Fibroblast of upper back skin (primary cell): ENCODE data around the gene RNF133.
"Not testable (repeated sequence)": the region's sequence is repeated elsewhere in the genome, so short reads cannot be mapped to it uniquely, and the experiment has no call there.

Experiments
- DNase-seq: peaks from one replicate; pipeline ENCODE4 v3.0.0-alpha.2; 2013

RNF133 gene

GRCh38 chr7:122688400-122688998 is 10.4 kb downstream of the RNF133 start:
- no peak for DNase-seq

GRCh38 chr7:122686360-122686878 is 12.5 kb downstream of the RNF133 start:
- no peak for DNase-seq

- no peak for DNase-seq
These were observed 14.4 kb downstream of the RNF133 start for GRCh38 chr7:122684504-122684903.

GRCh38 chr7:122682815-122683550 is 15.9 kb downstream of the RNF133 start:
- DNase-seq = no peak

GRCh38 chr7:122681186-122681585 is 17.7 kb downstream of the RNF133 start:
- not testable (repeated sequence) for DNase-seq

- DNase-seq = no peak
These were observed 19.1 kb downstream of the RNF133 start for GRCh38 chr7:122679813-122680212.

- DNase-seq = not testable (repeated sequence)
These were observed 19.6 kb downstream of the RNF133 start for GRCh38 chr7:122679269-122679709.

GRCh38 chr7:122677149-122677548 is 21.8 kb downstream of the RNF133 start:
- DNase-seq = no peak

GRCh38 chr7:122676466-122676865 is 22.5 kb downstream of the RNF133 start:
- DNase-seq = no peak

- no peak for DNase-seq
These were observed 23.3 kb downstream of the RNF133 start for GRCh38 chr7:122675621-122676020.

GRCh38 chr7:122675011-122675410 is 23.9 kb downstream of the RNF133 start:
- DNase-seq = peak; percentile 1

GRCh38 chr7:122674502-122674901 is 24.4 kb downstream of the RNF133 start:
- DNase-seq = peak; percentile 58

DNA sequence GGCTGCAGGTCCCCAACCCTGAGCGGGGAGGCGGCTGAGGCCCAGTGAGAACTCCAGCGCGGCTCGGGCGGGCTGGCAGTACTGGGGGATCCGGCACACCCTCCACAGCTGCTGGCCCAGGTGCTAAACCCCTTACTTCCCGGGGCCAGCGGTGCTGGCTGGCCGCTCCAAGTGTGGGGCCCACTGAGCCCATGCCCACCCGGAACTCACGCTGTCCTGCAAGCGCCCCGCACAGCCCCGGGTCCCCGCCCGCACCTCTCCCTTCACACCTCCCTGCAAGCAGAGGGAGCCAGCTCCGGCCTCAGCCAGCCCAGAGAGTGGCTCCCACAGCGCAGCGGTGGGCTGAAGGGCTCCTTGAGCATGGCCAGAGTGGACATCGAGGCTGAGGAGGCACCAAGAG is 25.0 kb downstream of the RNF133 start:
- DNase-seq = no peak

GRCh38 chr7:122672536-122672935 is 26.4 kb downstream of the RNF133 start:
- no peak for DNase-seq

- no peak for DNase-seq
These were observed 35.2 kb downstream of the RNF133 start for GRCh38 chr7:122663733-122664132.

DNA sequence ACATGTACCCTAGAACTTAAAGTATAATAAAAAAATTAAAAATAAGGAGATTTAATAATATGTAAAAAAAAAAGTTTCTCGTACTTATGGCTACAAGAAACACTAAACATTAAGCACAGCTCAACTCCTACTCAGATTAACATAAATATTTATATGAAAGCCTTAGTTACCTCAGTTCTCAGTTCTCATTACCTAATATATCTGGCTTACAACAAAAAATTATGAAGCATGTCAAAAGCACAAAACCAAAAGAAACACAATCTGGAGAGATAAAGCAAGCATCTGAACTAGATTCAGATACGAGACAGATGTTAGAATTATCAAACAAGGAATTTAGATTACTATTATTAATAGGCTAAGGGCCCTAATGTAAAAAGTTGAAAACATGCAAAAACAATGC is 40.1 kb downstream of the RNF133 start:
- no peak for DNase-seq

GRCh38 chr7:122653685-122654084 is 45.2 kb downstream of the RNF133 start:
- no peak for DNase-seq

DNA sequence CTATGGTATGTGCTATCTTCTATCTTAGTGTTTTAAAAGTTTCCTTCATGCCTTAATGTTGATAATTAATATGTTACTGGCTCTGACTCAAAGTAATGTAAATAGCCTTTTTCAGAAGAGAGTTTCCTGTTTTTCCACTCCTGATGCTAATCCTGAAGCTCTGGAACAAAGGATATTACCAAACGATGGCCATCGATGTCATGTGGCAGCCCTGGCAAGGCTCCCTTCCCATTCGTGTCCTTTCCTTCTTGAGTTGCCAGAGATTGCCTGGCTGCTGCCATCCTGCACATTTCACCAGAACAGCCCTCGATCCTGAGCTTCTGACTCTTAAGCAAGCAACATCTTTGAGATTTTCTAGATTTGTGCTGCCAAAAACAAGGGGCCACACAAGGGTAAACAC is 46.0 kb downstream of the RNF133 start:
- DNase-seq = no peak

- no peak for DNase-seq
These were observed 47.5 kb downstream of the RNF133 start for GRCh38 chr7:122651451-122651850.
